ENCODE results near the gene TEX44.

The TEX44 gene

DNA sequence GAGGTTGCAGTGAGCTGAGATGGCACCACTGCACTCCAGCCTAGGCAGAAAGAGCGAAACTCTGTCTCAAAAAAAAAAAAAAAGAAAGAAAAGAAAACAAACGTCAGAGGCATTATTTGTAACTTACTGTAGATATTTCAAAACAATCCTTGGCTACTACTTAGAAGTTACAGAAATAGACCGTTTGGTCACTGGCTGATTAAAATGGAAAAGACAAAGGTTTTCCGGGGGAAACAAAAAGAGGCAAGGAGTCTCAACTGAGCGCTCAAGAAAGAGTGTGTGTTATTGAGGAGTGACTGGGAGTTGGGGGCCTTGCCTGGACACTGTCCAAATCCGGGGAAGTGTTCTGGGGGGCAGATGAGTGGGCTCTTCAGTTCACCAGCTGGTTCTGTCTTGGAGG, 47.6 kb downstream of the TEX44 start:
- no peak for DNase-seq

- no peak for DNase-seq
These were observed 48.0 kb downstream of the TEX44 start for GRCh38 chr2:231640641-231641111.

DNA sequence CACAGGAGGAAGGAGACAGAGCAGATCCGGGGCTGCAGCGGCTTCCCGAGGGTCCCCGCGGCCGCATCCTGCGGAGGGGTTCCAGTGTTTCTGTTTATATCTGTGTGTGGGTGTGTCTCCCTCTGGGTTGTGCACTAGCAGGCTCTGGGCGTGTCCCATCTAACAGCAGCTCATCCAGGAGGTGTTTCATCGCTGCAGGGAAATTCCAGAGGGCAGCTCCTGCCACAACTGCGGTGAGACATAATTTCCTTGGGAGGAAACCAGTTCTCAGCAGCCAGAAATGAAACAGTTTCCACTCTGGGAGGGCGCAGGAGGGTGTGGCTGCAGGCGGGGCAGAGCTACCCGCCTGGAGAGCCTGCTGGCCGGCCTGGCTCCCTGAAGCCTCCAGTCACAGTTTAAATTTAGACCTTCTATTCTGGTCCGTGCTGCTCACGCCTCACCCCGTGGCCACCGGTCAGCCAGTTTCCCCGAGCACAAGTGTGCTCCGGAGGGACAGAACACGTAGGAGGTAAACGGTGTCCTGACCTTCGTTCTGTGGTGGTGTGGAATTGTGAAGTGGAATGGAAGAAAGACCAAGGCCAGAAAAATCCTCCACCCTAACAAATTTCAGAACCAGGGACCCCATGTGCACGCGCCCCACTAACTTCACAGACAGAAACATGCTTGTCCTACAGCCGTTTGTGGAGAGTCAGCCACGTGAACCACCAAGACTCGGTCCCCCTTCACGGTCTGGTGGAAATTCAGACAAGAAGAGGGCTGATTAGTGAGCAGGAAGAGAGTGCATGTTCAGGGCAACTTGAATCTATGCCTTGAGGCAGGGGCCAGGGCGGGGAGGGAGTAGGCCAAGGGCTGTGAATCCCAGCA, 50.2 kb downstream of the TEX44 start:
- DNase-seq, result peak in 1 of 2 experiments; percentile 43

- no peak for DNase-seq
These were observed 50.8 kb downstream of the TEX44 start for GRCh38 chr2:231643495-231643888.
